SU-DHL-6 (cell line): ENCODE measurements around the gene UTS2R.

Experiments
- H2AFZ ChIP-seq: fragments of 200-600 bp; sonication (generic); 2 replicates; pipeline ENCODE4 v1.6.1; 2014; ENCODE audit warnings: low read depth, mild to moderate bottlenecking, moderate library complexity, mixed read lengths, antibody characterized with exemption, low read length; ENCODE audit not compliant: severe bottlenecking
- H3F3A ChIP-seq: fragments of 200-600 bp; shearing (Covaris generic); 2 replicates; pipeline ENCODE4 v1.6.0; 2016; ENCODE audit warnings: antibody characterized with exemption, mild to moderate bottlenecking; ENCODE audit not compliant: insufficient read depth
- H3K27ac ChIP-seq: fragments of 200-600 bp; sonication (generic); 2 replicates; pipeline ENCODE4 v1.5.1; 2016; ENCODE audit warnings: low read depth, mild to moderate bottlenecking, low read length, moderate library complexity, mixed read lengths
- H3K27me3 ChIP-seq: fragments of 200-600 bp; sonication (generic), shearing (Covaris generic); 2 replicates; pipeline ENCODE4 v1.6.0; 2014; ENCODE audit warnings: mild to moderate bottlenecking, low read length
- H3K36me3 ChIP-seq: fragments of 200-600 bp; sonication (generic); 2 replicates; pipeline ENCODE4 v1.6.1; 2014; ENCODE audit warnings: mild to moderate bottlenecking, low read length, mixed read lengths
- H3K4me2 ChIP-seq: fragments of 300-600, 200-600 bp; shearing (Covaris generic), sonication (generic); 2 replicates; pipeline ENCODE4 v1.6.0; 2014; ENCODE audit warnings: low read length, low read depth, mild to moderate bottlenecking; ENCODE audit not compliant: poor library complexity, severe bottlenecking
- H3K4me3 ChIP-seq: fragments of 200-600 bp; sonication (generic); 2 replicates; pipeline ENCODE4 v1.5.1; 2014; ENCODE audit warnings: antibody characterized with exemption, low read length, mild to moderate bottlenecking, mixed read lengths; ENCODE audit not compliant: insufficient read depth, poor library complexity, severe bottlenecking
- H3K79me2 ChIP-seq: fragments of 200-600 bp; sonication (generic); 2 replicates; pipeline ENCODE4 v1.6.1; 2014; ENCODE audit warnings: mild to moderate bottlenecking, low read length, moderate library complexity; ENCODE audit not compliant: insufficient read depth
- H3K9ac ChIP-seq: fragments of 200-600 bp; sonication (generic); 2 replicates; pipeline ENCODE4 v1.7.0; 2014; ENCODE audit warnings: mild to moderate bottlenecking, low read length
- H3K9me2 ChIP-seq: fragments of 200-600 bp; sonication (generic); replicated peaks from 2 replicates; pipeline ENCODE4 v1.6.1; 2014; ENCODE audit warnings: low read length; ENCODE audit not compliant: insufficient read depth
- H3K9me3 ChIP-seq: fragments of 200-600 bp; sonication (generic); 2 replicates; pipeline ENCODE4 v1.6.1; 2014; ENCODE audit warnings: low read length, mixed read lengths; ENCODE audit not compliant: insufficient read depth
- H4K20me1 ChIP-seq: fragments of 200-600 bp; sonication (generic); 2 replicates; pipeline ENCODE4 v1.6.1; 2014; ENCODE audit warnings: low read depth, mild to moderate bottlenecking, antibody characterized with exemption, low read length, moderate library complexity, mixed read lengths
- CTCF ChIP-seq: fragments of 200-600 bp; sonication (generic); IDR thresholded peaks from one replicate; pipeline ENCODE4 v1.5.1; 2017; ENCODE audit warnings: antibody characterized with exemption, mild to moderate bottlenecking, low read length, moderate library complexity; ENCODE audit not compliant: insufficient read depth, poor library complexity, severe bottlenecking
- EZH2phosphoT487 ChIP-seq: fragments of 200-600 bp; sonication (generic), shearing (Covaris generic); conservative IDR thresholded peaks from 2 replicates; pipeline ENCODE4 v1.6.1; 2018; ENCODE audit warnings: mild to moderate bottlenecking, antibody characterized with exemption, low read length, moderate library complexity, mixed read lengths

UTS2R gene

GRCh38 chr17:82416771-82417170 lies 45.2 kb downstream of the UTS2R start:
- Histone ChIP-seq H3K27ac (no peak overlapping the region), H3K9me2 (no peaks in the 10 kb centered on the region), H2AFZ (no peak overlapping the region), H3K4me2 (peak overlapping the region; percentile 75), H3K4me3 (no peak overlapping the region), H3F3A (no peaks in the 10 kb centered on the region), H3K9me3 (no peaks in the 10 kb centered on the region), H3K27me3 (no peaks in the 10 kb centered on the region), H4K20me1 (no peaks in the 10 kb centered on the region; the same call in 1 of the 2 replicates), H3K36me3 (no peaks in the 10 kb centered on the region), H3K9ac (no peak overlapping the region), H3K79me2 (no peaks in the 10 kb centered on the region)
- no peak for TF ChIP-seq CTCF
- TF ChIP-seq EZH2phosphoT487: no peak

DNA sequence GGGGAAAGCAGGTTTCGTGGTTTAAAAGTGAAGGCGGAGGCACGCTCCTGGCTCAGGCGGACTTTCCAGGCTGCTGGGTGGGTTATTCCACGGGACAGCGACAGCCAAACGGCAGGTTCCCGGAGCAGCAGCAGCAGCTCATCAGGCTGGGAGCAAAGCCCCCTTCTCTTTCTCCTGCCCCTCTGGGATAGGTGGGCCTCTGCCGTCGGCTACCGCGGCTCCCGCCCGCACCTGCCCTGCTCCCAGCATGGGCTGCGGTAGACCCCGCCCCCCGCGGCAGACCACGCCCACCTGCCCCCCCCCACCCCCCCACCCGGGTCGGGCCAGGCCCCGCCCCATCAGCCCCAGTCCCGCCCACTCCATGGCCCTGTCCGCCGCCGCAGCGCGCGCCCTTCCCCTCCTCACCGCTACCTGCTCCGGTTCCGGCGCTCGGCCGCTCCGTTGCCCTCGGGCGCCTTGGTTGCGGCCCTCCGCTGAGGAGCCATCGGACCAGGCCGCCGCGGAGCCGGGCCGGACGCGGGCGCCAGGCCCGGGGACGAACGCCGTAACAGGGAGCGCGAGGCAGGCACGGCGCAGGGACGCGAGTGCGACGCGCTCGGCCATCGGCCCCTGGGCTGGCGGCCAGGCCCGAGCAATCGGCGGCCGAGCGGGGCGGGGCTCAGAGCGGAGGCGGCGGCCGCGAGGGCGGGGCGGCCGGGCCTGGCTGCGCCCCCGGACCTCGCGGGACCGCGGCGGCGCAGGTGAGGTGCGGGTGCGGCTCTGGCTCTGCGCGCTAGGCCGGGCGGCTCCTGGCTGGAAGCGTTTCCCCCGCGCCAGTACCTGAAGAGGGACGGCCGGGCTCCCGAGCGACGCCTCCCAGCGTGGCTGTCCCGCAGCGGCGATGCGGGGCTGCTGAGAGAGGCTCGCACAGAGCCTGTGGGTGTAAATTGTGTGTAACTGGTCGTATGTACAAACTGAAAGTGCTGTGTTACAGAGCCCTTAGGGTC lies 46.7 kb downstream of the UTS2R start, which contains the start of the genes HEXD and OGFOD3:
TSS of gene HEXD (plus strand) at position 347 of the 986 bp plus-strand sequence. CDS start 1,453 bp downstream, outside the sequence.
TSS of gene OGFOD3 (minus strand) at position 586 of the 986 bp plus-strand sequence. CDS start at position 485, 101 bp downstream.
- Histone ChIP-seq H3K9ac (peak within 1 kb of the TSS; percentile 71), H3K36me3 (no peaks in the 10 kb centered on the region), H3K27me3 (no peaks in the 10 kb centered on the region), H3K9me2 (no peaks in the 10 kb centered on the region), H3K79me2 (no peaks in the 10 kb centered on the region), H3K9me3 (no peaks in the 10 kb centered on the region), H3K4me3 (peak within 1 kb of the TSS; percentile 87), H3K27ac (peak within 1 kb of the TSS; percentile 72), H3K4me2 (peak within 1 kb of the TSS; percentile 75), H3F3A (no peaks in the 10 kb centered on the region), H2AFZ (peak within 1 kb of the TSS; percentile 78), H4K20me1 (no peaks in the 10 kb centered on the region; the same call in 1 of the 2 replicates)
- TF ChIP-seq CTCF (no peak), EZH2phosphoT487 (no peak)

- H3K27me3 ChIP-seq: no peaks in the 10 kb centered on the region
- H3K9me3 ChIP-seq: no peaks in the 10 kb centered on the region
- no peaks in the 10 kb centered on the region for H3F3A ChIP-seq
- H3K9me2 ChIP-seq: no peaks in the 10 kb centered on the region
- peak overlapping the region; percentile 65 for H3K4me2 ChIP-seq
- H2AFZ ChIP-seq: no peak overlapping the region
- peak overlapping the region; percentile 71 for H3K9ac ChIP-seq
- H3K79me2 ChIP-seq: no peaks in the 10 kb centered on the region
- TF ChIP-seq EZH2phosphoT487 (no peak), CTCF (no peak)
- H3K4me3 ChIP-seq: no peak overlapping the region
- H3K27ac ChIP-seq: no peak overlapping the region
- no peaks in the 10 kb centered on the region for H3K36me3 ChIP-seq
- H4K20me1 ChIP-seq: no peaks in the 10 kb centered on the region
These were observed 48.0 kb downstream of the UTS2R start for GRCh38 chr17:82419540-82419939.
